HepG2 (cell line): ENCODE measurements around the gene S100P. TPM values are rescaled to one million over a fixed set of nuclear protein-coding genes. Genes with fewer than 3 reads are reported as not detected.
A peak's percentile ranks its signal among the peaks of the same experiment; 100 is the strongest.

ENCODE experiments used
- BHLHE40 ChIP-seq: IDR thresholded peaks from 2 replicates; pipeline ENCODE4 v1.6.1; 2011; ENCODE audit warnings: low read length, improper control_type of control experiment
- CC2D1A ChIP-seq: sonication (generic); formaldehyde crosslinking; IDR thresholded peaks from 2 replicates; pipeline ENCODE4 v1.8.1; 2023; ENCODE audit warnings: mild to moderate bottlenecking, missing genetic modification reagents
- HCFC1 ChIP-seq: fragments of 150-350 bp; IDR thresholded peaks from 2 replicates; pipeline ENCODE4 v1.6.1; 2014; ENCODE audit warnings: low read depth, low read length
- JARID2 ChIP-seq: sonication (generic); formaldehyde crosslinking; IDR thresholded peaks from 2 replicates; pipeline ENCODE4 v1.8.1; 2023; ENCODE audit warnings: missing genetic modification reagents, inconsistent platforms; ENCODE audit not compliant: insufficient replicate concordance
- PCBP2 ChIP-seq: fragments of 200-400 bp; formaldehyde crosslinking; optimal IDR thresholded peaks from 2 replicates; pipeline ENCODE3; 2018; ENCODE audit warnings: low read length, low read depth; ENCODE audit not compliant: poor library complexity, severe bottlenecking
- POLR2A ChIP-seq, 2 experiments: IDR thresholded peaks; 2 replicates each; pipeline ENCODE4 v1.6.1; 2011; ENCODE audit warnings: low read depth in 2 of 2, low read length in 2 of 2, mild to moderate bottlenecking in 1 of 2, moderate library complexity in 1 of 2; ENCODE audit not compliant: insufficient read depth in 1 of 2
- ZNF136 ChIP-seq: sonication (generic); formaldehyde crosslinking; IDR thresholded peaks from 2 replicates; pipeline ENCODE4 v1.8.1; 2022; ENCODE audit warnings: low read depth, mild to moderate bottlenecking, moderate library complexity, missing genetic modification reagents
- ZNF567 ChIP-seq: sonication (generic); formaldehyde crosslinking; IDR thresholded peaks from 2 replicates; pipeline ENCODE4 v1.8.1; 2023; ENCODE audit warnings: mild to moderate bottlenecking, missing genetic modification reagents, borderline replicate concordance
- ZNF781 ChIP-seq: sonication (generic); formaldehyde crosslinking; IDR thresholded peaks from 2 replicates; pipeline ENCODE4 v1.5.1; 2020; ENCODE audit warnings: borderline replicate concordance, mild to moderate bottlenecking, missing genetic modification reagents; ENCODE audit errors: not compliant biosample characterization
- ZNF788 ChIP-seq: sonication (generic); formaldehyde crosslinking; IDR thresholded peaks from 2 replicates; pipeline ENCODE4 v1.5.0; 2020; ENCODE audit warnings: mild to moderate bottlenecking, missing genetic modification reagents, borderline replicate concordance
- polyA plus RNA-seq, 8 experiments: library from polyadenylated mRNA; depleted of rRNA in 3 of 8; stranded (reverse) in 7 of 8; unstranded in 1 of 8; fragments of >200 nt; fragmentation: Illumina TruSeq in 4 of 8; extraction: Trizol in 4 of 8; gene quantifications; 2 replicates each; pipeline versions ENCODE4 v1.2.1 to v1.2.3, GENCODE V29; 2011 to 2016; ENCODE audit warnings: low read depth in 4 of 8, missing spikeins in 1 of 8, mixed read lengths in 1 of 8; ENCODE audit not compliant: insufficient read depth in 1 of 8
- total RNA-seq, 5 experiments: library from RNA; depleted of rRNA; stranded (reverse); fragments of >200 nt; fragmentation: Illumina TruSeq; extraction: Trizol; gene quantifications; 2 replicates each; pipeline ENCODE4 v1.2.3, GENCODE V29; 2016; ENCODE audit warnings: low read depth in 1 of 5
- TF ChIP-seq, protein P1 (sequence below): sonication (generic); formaldehyde crosslinking; IDR thresholded peaks from 2 replicates; pipeline ENCODE4 v1.4.0; 2020; ENCODE audit warnings: missing genetic modification reagents
- TF ChIP-seq, protein P2 (sequence below): sonication (generic); formaldehyde crosslinking; IDR thresholded peaks from 2 replicates; pipeline ENCODE4 v1.5.1; 2020; ENCODE audit warnings: missing genetic modification reagents, mild to moderate bottlenecking, borderline replicate concordance
- TF ChIP-seq, protein P3 (sequence below), 2 experiments: sonication (generic) in 1 of 2; formaldehyde crosslinking in 1 of 2; IDR thresholded peaks; 2 replicates each; pipeline versions ENCODE4 v1.6.1 to v1.9.0; 2014 to 2022; ENCODE audit warnings: antibody characterized with exemption in 1 of 2, borderline replicate concordance in 1 of 2, inconsistent platforms in 1 of 2, low read depth in 1 of 2, missing genetic modification reagents in 1 of 2
- TF ChIP-seq, protein P4 (sequence below): sonication (generic); formaldehyde crosslinking; IDR thresholded peaks from 2 replicates; pipeline ENCODE4 v1.4.0; 2020; ENCODE audit warnings: missing genetic modification reagents, borderline replicate concordance

The S100P gene
- total and polyA plus RNA-seq, 2 of the 13 experiments (the other 11 are each of a cell fraction or from before 2014, with no cell fraction given) = 278 to 1,649 TPM

DNA sequence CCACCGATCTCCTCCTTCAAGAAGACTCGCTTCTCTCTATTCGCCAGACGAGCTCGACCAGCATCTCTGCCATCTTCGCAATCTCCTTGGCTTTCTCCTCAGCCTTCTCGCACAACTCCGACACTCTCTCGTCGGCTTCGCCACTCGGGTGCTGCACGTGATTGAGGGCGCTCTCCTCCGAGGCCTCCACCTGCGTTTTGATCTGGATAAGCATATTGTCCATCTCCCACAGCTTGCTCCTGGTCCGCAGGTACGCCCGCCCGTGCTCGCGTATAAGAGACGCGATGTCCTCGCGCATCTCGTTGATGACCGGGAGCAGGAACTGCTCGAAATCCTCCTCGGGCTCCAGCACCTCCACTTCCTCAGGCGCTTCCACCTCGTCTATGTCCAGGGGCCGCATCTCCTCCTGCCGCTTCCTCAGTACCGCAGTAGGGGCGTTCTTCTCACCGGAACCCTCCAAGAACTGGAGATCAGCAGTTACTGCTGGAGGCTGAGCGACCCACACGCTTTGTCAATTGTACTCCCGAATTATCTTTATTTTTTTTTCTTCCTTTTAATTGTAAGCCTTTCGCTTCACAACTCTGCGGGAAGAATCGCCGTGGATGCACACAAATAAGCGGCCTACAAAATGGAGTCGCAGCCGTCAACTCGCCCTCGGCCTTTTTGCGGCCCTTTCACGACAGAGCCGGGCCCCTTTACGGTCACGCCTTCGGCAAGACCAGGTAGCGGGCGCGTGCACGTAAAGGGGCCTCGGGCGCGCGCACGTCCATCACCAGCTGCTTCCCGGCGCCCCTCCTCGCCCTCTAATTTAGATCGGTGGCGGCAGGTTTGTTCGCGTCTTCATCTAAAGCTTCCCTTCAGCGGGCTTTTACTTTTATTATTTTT is 15.8 kb downstream of the S100P start, which contains the start of gene MRFAP1L1 (continued):
- TF ChIP-seq, protein P1, sequence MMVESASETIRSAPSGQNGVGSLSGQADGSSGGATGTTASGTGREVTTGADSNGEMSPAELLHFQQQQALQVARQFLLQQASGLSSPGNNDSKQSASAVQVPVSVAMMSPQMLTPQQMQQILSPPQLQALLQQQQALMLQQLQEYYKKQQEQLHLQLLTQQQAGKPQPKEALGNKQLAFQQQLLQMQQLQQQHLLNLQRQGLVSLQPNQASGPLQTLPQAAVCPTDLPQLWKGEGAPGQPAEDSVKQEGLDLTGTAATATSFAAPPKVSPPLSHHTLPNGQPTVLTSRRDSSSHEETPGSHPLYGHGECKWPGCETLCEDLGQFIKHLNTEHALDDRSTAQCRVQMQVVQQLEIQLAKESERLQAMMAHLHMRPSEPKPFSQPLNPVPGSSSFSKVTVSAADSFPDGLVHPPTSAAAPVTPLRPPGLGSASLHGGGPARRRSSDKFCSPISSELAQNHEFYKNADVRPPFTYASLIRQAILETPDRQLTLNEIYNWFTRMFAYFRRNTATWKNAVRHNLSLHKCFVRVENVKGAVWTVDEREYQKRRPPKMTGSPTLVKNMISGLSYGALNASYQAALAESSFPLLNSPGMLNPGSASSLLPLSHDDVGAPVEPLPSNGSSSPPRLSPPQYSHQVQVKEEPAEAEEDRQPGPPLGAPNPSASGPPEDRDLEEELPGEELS (CRISPR knock-in tag) = peak; percentile 32; the same call in 1 of the 2 replicates
- TF ChIP-seq, protein P2, sequence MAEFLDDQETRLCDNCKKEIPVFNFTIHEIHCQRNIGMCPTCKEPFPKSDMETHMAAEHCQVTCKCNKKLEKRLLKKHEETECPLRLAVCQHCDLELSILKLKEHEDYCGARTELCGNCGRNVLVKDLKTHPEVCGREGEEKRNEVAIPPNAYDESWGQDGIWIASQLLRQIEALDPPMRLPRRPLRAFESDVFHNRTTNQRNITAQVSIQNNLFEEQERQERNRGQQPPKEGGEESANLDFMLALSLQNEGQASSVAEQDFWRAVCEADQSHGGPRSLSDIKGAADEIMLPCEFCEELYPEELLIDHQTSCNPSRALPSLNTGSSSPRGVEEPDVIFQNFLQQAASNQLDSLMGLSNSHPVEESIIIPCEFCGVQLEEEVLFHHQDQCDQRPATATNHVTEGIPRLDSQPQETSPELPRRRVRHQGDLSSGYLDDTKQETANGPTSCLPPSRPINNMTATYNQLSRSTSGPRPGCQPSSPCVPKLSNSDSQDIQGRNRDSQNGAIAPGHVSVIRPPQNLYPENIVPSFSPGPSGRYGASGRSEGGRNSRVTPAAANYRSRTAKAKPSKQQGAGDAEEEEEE (CRISPR knock-in tag) = no peak
- TF ChIP-seq PCBP2 = no peak
- TF ChIP-seq BHLHE40 = peak; percentile 71
- no peak; the same call in 1 of the 2 replicates for TF ChIP-seq ZNF136
- peak in 1 of 2 experiments; percentile 65; a peak in 2 of 4 replicates for TF ChIP-seq POLR2A (IDR thresholded peaks at IDR 0.05; ENCODE audit: insufficient read depth in 1 of 2, low read depth in 2 of 2, low read length in 2 of 2)
- TF ChIP-seq ZNF567 = no peak
- 0 out of 2 replicates have a peak, but pooled peaks have one; percentile 67 for TF ChIP-seq ZNF788
- peak; percentile 54 for TF ChIP-seq HCFC1
- TF ChIP-seq, protein P3, sequence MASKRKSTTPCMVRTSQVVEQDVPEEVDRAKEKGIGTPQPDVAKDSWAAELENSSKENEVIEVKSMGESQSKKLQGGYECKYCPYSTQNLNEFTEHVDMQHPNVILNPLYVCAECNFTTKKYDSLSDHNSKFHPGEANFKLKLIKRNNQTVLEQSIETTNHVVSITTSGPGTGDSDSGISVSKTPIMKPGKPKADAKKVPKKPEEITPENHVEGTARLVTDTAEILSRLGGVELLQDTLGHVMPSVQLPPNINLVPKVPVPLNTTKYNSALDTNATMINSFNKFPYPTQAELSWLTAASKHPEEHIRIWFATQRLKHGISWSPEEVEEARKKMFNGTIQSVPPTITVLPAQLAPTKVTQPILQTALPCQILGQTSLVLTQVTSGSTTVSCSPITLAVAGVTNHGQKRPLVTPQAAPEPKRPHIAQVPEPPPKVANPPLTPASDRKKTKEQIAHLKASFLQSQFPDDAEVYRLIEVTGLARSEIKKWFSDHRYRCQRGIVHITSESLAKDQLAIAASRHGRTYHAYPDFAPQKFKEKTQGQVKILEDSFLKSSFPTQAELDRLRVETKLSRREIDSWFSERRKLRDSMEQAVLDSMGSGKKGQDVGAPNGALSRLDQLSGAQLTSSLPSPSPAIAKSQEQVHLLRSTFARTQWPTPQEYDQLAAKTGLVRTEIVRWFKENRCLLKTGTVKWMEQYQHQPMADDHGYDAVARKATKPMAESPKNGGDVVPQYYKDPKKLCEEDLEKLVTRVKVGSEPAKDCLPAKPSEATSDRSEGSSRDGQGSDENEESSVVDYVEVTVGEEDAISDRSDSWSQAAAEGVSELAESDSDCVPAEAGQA (IDR thresholded peaks at IDR 0.05; ENCODE audit: low read depth) = peak; percentile 93
- TF ChIP-seq, protein P3 (CRISPR knock-in tag; IDR thresholded peaks at IDR 0.05; ENCODE audit: borderline replicate concordance) = no peak
- TF ChIP-seq, protein P4, sequence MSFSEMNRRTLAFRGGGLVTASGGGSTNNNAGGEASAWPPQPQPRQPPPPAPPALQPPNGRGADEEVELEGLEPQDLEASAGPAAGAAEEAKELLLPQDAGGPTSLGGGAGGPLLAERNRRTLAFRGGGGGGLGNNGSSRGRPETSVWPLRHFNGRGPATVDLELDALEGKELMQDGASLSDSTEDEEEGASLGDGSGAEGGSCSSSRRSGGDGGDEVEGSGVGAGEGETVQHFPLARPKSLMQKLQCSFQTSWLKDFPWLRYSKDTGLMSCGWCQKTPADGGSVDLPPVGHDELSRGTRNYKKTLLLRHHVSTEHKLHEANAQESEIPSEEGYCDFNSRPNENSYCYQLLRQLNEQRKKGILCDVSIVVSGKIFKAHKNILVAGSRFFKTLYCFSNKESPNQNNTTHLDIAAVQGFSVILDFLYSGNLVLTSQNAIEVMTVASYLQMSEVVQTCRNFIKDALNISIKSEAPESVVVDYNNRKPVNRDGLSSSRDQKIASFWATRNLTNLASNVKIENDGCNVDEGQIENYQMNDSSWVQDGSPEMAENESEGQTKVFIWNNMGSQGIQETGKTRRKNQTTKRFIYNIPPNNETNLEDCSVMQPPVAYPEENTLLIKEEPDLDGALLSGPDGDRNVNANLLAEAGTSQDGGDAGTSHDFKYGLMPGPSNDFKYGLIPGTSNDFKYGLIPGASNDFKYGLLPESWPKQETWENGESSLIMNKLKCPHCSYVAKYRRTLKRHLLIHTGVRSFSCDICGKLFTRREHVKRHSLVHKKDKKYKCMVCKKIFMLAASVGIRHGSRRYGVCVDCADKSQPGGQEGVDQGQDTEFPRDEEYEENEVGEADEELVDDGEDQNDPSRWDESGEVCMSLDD (CRISPR knock-in tag) = 0 out of 2 replicates have a peak, but pooled peaks have one; percentile 22
- peak; percentile 90 for TF ChIP-seq ZNF781 (CRISPR knock-in tag)
- TF ChIP-seq CC2D1A = no peak
- TF ChIP-seq JARID2 (CRISPR knock-in tag) = no peak
